HEK293T (cell line): ENCODE results near the gene B3GNT7.

Experiments
- CTCF ChIA-PET: fragments of 350-600 bp; formaldehyde crosslinking; extraction: SDS; loops from one replicate; lab custom pipeline; 2021; ENCODE audit warnings: antibody characterized with exemption, inconsistent platforms; lab: Yijun Ruan, JAX
- POLR2A ChIA-PET: fragments of 350-600 bp; formaldehyde crosslinking; extraction: SDS; loops from one replicate; lab custom pipeline; 2020; ENCODE audit warnings: antibody characterized with exemption, inconsistent platforms; lab: Yijun Ruan, JAX
- DNase-seq: peaks from one replicate; pipeline ENCODE4 v3.0.0; 2012; ENCODE audit warnings: mixed read lengths; ENCODE audit errors: extremely low spot score
- ARNT ChIP-seq: fragments of 450-650 bp; IDR thresholded peaks from 2 replicates; pipeline ENCODE4 v1.6.1; 2017; ENCODE audit warnings: mild to moderate bottlenecking
- BHLHE40 ChIP-seq: fragments of 450-650 bp; IDR thresholded peaks from 2 replicates; pipeline ENCODE4 v1.6.1; 2016; ENCODE audit warnings: mild to moderate bottlenecking, moderate library complexity, borderline replicate concordance
- CTBP1 ChIP-seq: fragments of 450-650 bp; IDR thresholded peaks from 2 replicates; pipeline ENCODE4 v1.6.1; 2016; ENCODE audit warnings: borderline replicate concordance
- ELF4 ChIP-seq: fragments of 450-650 bp; IDR thresholded peaks from 2 replicates; pipeline ENCODE4 v1.6.1; 2017; ENCODE audit warnings: antibody characterized with exemption
- FOXA1 ChIP-seq: fragments of 450-650 bp; IDR thresholded peaks from 2 replicates; pipeline ENCODE4 v1.6.1; 2016; ENCODE audit warnings: mild to moderate bottlenecking
- FOXK2 ChIP-seq: fragments of 450-650 bp; IDR thresholded peaks from 2 replicates; pipeline ENCODE4 v1.6.1; 2016; ENCODE audit warnings: mild to moderate bottlenecking
- FOXM1 ChIP-seq: fragments of 450-650 bp; IDR thresholded peaks from 2 replicates; pipeline ENCODE4 v1.6.1; 2017; ENCODE audit warnings: mild to moderate bottlenecking, borderline replicate concordance
- HDGF ChIP-seq: fragments of 450-650 bp; IDR thresholded peaks from 2 replicates; pipeline ENCODE4 v1.6.1; 2017; ENCODE audit warnings: antibody characterized with exemption, borderline replicate concordance
- L3MBTL2 ChIP-seq: fragments of 450-650 bp; conservative IDR thresholded peaks from 2 replicates; pipeline ENCODE4 v1.6.1; 2016; ENCODE audit warnings: mild to moderate bottlenecking
- LEF1 ChIP-seq: fragments of 450-650 bp; IDR thresholded peaks from 2 replicates; pipeline ENCODE4 v1.6.1; 2017; ENCODE audit warnings: mild to moderate bottlenecking, borderline replicate concordance
- NFRKB ChIP-seq: fragments of 450-650 bp; IDR thresholded peaks from 2 replicates; pipeline ENCODE4 v1.6.1; 2016; ENCODE audit warnings: mild to moderate bottlenecking, moderate library complexity
- PKNOX1 ChIP-seq: fragments of 450-650 bp; IDR thresholded peaks from 2 replicates; pipeline ENCODE4 v1.6.1; 2016
- SP1 ChIP-seq: fragments of 450-650 bp; IDR thresholded peaks from 2 replicates; pipeline ENCODE4 v1.6.1; 2017
- SUZ12 ChIP-seq: fragments of 450-650 bp; IDR thresholded peaks from 2 replicates; pipeline ENCODE4 v1.6.1; 2016; ENCODE audit warnings: mild to moderate bottlenecking
- TARDBP ChIP-seq: fragments of 450-650 bp; IDR thresholded peaks from 2 replicates; pipeline ENCODE4 v1.6.1; 2016
- ZNF384 ChIP-seq: fragments of 450-650 bp; IDR thresholded peaks from 2 replicates; pipeline ENCODE4 v1.6.1; 2016

B3GNT7 gene

GRCh38 chr2:231422056-231422455 lies 26.5 kb downstream of the B3GNT7 start:
- CTCF ChIA-PET, result no interaction called here
- DNase-seq, result no peak
- TF ChIP-seq SUZ12, result no peak
- no peak for TF ChIP-seq ARNT
- TF ChIP-seq HDGF, result no peak
- no peak for TF ChIP-seq LEF1
- no peak for TF ChIP-seq FOXM1
- TF ChIP-seq PKNOX1, result no peak
- no peak for TF ChIP-seq CTBP1
- no peak for TF ChIP-seq SP1
- TF ChIP-seq ZNF384, result no peak
- no peak for TF ChIP-seq L3MBTL2
- TF ChIP-seq NFRKB, result no peak
- TF ChIP-seq TARDBP, result no peak
- TF ChIP-seq BHLHE40, result no peak
- POLR2A ChIA-PET, result no interaction called here

GRCh38 chr2:231423176-231423575 lies 27.7 kb downstream of the B3GNT7 start:
- CTCF ChIA-PET, result no interaction called here
- DNase-seq, result no peak
- POLR2A ChIA-PET, result interaction anchor here (2.8 kb wide), 1 partner anchor 42 kb away, joined by 8 read pairs; the partner anchor contains the start of gene NCL

GRCh38 chr2:231425291-231425810 lies 29.8 kb downstream of the B3GNT7 start:
- TF ChIP-seq PKNOX1, result no peak
- TF ChIP-seq SP1, result no peak
- TF ChIP-seq TARDBP, result no peak
- no peak for TF ChIP-seq ARNT
- TF ChIP-seq HDGF, result no peak
- TF ChIP-seq L3MBTL2, result no peak
- TF ChIP-seq FOXA1, result no peak
- TF ChIP-seq LEF1, result no peak
- TF ChIP-seq FOXM1, result no peak
- TF ChIP-seq BHLHE40, result no peak
- no peak for TF ChIP-seq FOXK2
- TF ChIP-seq SUZ12, result no peak
- TF ChIP-seq CTBP1, result no peak
- TF ChIP-seq NFRKB, result no peak
- no peak for TF ChIP-seq ELF4
- no peak for TF ChIP-seq ZNF384
- DNase-seq, result no peak
- POLR2A ChIA-PET, result interaction anchor here (2.8 kb wide), 1 partner anchor 39 kb away, joined by 8 read pairs; the partner anchor contains the start of gene NCL
- CTCF ChIA-PET, result interaction anchor here (0.9 kb wide), 1 partner anchor 26 kb away, joined by 3 read pairs; no protein-coding TSS in a partner anchor

More at GRCh38 chr2:231423176-231423575, 27.7 kb downstream of the B3GNT7 start:
- no peak for TF ChIP-seq SP1
- TF ChIP-seq NFRKB, result no peak
- TF ChIP-seq ARNT, result no peak
- no peak for TF ChIP-seq LEF1
- no peak for TF ChIP-seq L3MBTL2
- no peak for TF ChIP-seq FOXA1
- no peak for TF ChIP-seq FOXK2
- TF ChIP-seq HDGF, result no peak
- TF ChIP-seq CTBP1, result no peak
- no peak for TF ChIP-seq FOXM1
- no peak for TF ChIP-seq SUZ12

- ChIA-PET POLR2A (interaction anchor here (1.0 kb wide), 1 partner anchor 38 kb away, joined by 3 read pairs; the partner anchor contains the start of gene NCL), CTCF (no interaction called here)
- no peak for TF ChIP-seq SP1
- DNase-seq, result no peak
Measured at GRCh38 chr2:231425811-231426703, 30.5 kb downstream of the B3GNT7 start.

GRCh38 chr2:231427116-231427515 lies 31.6 kb downstream of the B3GNT7 start:
- CTCF ChIA-PET, result no interaction called here
- POLR2A ChIA-PET, result no interaction called here
- no peak for DNase-seq
- no peak for TF ChIP-seq ZNF384
- TF ChIP-seq ELF4, result no peak
- TF ChIP-seq HDGF, result no peak
- TF ChIP-seq BHLHE40, result no peak
- TF ChIP-seq SP1, result no peak
- TF ChIP-seq SUZ12, result no peak
- no peak for TF ChIP-seq PKNOX1
- no peak for TF ChIP-seq L3MBTL2
- TF ChIP-seq TARDBP, result no peak
- no peak for TF ChIP-seq FOXK2
- TF ChIP-seq LEF1, result no peak

GRCh38 chr2:231429152-231429551 lies 33.6 kb downstream of the B3GNT7 start:
- CTCF ChIA-PET, result interaction anchor here (1.0 kb wide), 1 partner anchor 16 kb away, joined by 3 read pairs; no protein-coding TSS in a partner anchor
- POLR2A ChIA-PET, result interaction anchor here (1.3 kb wide), 1 partner anchor 24 kb away, joined by 3 read pairs; no protein-coding TSS in a partner anchor

More at GRCh38 chr2:231429152-231429551, 33.6 kb downstream of the B3GNT7 start:
- TF ChIP-seq FOXK2 (no peak), FOXM1 (no peak)
- no peak for DNase-seq
